GM21367 (cell line): ENCODE data around the gene EPRS1.
"Not testable (repeated sequence)": the region's sequence is repeated elsewhere in the genome, so short reads cannot be mapped to it uniquely, and the experiment has no call there.

ENCODE experiments used
- ATAC-seq: cut with Tn5 transposase; IDR thresholded peaks from one replicate; pipeline ENCODE4 v1.9.1; 2021; ENCODE audit not compliant: unreplicated experiment

Gene EPRS1

GRCh38 chr1:220040028-220040596 is 6.2 kb downstream of the EPRS1 start:
- ATAC-seq, result no peak

- no peak for ATAC-seq
These were observed 7.7 kb downstream of the EPRS1 start for GRCh38 chr1:220038640-220039039.

DNA sequence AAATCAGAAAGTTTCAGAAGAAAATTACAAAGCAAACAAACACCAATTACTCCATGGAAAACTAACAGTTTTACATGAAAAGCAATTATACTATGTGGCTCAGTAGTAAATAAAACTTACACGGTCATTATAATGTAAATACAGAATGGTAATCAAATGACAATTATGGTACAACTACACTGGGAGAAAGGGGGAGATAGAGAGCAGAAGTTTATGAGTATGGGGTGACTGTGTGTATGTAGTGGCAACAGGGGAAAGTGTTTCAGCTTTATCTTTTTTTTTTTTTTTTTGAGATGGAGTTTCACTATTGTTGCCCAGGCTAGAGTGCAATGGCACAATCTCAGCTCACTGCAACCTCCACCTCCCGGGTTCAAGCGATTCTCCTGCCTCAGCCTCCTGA is 8.5 kb downstream of the EPRS1 start:
- ATAC-seq, result not testable (repeated sequence)

DNA sequence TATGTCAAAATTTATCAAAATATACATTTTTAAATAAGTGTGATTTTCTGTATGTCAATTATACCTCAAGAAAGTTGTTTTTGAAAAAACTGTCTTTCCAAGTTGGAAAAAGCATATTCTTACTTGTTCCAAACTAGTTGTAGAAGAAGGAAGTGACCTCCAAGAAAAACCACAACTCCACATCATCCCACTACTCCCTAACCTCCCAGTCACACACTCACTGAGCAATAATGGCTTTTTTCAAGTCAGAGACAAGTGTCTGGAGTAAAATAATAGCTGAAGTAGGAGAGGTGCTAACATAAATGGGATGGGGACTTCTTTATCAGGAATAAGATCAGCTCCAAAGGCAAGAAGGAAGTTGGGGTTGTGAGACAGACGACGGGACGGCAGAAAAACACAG is 13.4 kb downstream of the EPRS1 start:
- no peak for ATAC-seq

DNA sequence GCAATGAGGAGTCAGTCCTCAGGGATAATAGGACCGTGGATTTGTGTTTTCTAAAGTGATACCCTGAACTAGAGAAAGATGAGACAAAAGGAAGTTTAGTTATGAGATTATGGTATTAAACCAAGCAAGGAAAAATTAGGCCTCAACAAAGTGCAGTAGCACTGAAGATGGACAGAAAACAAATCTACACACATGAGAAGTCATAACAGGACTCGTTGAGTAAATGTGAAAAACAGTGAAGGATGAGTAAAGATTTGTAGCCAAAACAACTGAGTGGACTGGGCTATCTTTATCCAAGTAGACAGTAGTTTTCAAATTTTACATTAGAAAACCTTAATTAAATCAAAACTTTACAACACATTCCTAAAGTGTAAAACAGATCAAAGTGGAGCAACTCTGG is 15.0 kb downstream of the EPRS1 start:
- ATAC-seq, result no peak

DNA sequence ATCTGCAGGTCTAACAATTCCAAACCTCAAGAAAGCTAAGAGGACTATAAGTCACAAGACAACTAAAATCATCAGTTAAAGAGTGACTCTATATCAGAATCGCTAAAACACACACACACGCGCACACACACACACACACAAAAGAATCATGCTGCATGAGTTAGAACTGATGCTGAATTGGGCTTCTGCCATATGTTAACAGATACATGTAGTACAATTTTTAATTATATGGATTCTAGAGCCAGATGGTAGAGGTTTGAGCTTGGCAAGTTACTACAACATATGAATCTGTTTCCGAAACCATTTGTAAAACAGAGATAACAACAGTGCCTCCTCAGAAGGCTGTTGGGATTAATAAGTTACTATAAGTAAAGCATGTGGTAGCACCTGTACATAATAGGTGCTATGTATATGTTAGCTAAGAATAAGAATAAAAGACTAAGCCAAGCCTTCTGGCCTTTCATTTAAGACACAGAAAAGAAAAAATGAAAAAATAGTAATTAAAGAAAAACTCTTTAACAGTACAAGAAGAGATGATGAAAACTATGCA is 17.9 kb downstream of the EPRS1 start:
- no peak for ATAC-seq

- ATAC-seq, result no peak
These were observed 27.2 kb downstream of the EPRS1 start for GRCh38 chr1:220019071-220019470.

- ATAC-seq, result peak; percentile 54
These were observed 32.8 kb downstream of the EPRS1 start for GRCh38 chr1:220013497-220013896.

DNA sequence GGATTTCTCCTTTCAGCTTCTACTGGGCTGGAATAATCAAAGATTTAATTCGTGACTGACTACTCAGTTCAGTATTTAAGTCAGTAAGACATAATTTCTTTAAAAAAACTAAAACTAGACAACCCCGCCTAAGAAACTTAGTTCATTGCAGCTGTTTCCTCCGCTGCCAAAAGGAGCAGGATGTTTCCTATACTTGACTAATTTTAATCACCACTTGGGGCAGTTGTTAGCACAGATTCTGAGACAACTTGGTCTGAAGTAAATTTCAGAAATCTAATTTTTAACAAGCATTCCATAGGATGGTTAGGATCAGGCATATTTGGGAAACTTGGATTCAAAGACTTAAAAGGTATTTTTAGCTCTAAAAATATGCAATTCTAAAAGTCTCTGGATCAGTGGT is 34.0 kb downstream of the EPRS1 start:
- ATAC-seq, result no peak

DNA sequence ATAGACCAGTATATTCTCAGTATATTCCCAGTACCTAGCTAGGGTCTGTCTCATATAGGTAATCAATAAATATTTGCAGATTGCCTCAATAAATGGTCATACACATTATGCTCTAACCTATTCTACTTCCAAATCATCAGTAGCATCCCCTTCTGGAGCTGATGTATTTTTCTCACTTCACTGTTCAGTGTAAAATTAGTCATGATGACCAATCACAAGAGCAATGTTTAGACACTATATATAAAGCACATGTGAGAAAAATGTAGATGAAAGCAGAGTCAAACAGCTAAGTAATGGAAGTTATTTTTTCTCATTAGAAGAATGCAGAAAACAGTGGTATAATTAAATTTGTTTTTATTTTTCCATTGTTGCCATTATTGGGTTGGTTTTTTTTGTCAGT is 34.7 kb downstream of the EPRS1 start:
- no peak for ATAC-seq

- no peak for ATAC-seq
These were observed 38.9 kb downstream of the EPRS1 start for GRCh38 chr1:220007438-220007837.

GRCh38 chr1:220005489-220005888 is 40.8 kb downstream of the EPRS1 start:
- no peak for ATAC-seq

DNA sequence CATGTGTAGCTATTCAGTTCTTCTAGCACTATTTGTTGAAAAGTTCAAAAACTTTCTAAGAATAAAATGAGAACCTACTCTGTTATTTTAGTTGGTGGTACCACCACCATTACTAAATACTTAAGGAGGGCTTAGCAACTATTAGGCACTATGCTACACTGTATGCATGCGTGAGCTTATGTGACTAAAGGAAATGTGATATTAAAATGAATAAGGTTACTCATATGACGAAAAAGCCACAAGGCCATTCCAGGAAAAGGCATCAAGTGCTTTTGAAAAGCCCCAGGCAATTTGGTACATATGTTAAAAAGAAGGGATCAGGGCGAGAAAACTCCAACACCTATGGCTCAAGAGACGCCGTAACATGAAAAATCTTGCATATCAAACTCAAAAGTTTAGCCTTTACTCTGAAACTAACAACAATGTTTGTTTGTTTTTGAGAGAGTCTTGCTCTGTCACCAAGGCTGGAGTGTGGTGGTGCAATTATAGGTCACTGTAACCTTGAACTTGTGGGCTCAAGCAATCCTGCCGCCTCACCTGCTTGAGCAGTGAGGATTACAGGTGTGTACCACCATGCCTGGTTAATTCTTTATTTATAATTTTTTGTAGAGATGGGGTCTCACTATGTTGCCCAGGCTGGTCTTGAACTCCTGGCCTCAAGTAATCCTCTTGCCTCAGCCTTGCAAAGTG is 42.5 kb downstream of the EPRS1 start:
- ATAC-seq, result no peak

GRCh38 chr1:220003015-220003414 is 43.3 kb downstream of the EPRS1 start:
- ATAC-seq, result no peak

DNA sequence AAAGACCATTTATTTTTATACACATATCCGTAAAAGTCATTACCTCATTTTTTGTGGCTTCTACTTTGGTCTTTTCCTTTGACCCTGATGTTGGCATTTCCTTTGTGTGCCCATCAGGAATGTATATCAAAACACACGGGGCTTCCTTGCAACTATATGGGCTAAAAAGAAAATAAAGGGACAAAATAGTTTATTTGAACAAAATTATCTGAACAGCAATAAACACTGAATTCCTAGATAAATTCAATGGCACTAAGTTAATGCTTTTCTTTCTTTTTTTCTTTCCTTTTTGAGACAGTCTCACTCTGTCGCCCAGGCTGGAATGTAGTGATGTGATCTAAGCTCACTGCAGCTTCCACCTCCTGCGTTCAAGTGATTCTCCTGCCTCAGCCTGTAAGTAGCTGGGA is 45.2 kb downstream of the EPRS1 start:
- no peak for ATAC-seq

DNA sequence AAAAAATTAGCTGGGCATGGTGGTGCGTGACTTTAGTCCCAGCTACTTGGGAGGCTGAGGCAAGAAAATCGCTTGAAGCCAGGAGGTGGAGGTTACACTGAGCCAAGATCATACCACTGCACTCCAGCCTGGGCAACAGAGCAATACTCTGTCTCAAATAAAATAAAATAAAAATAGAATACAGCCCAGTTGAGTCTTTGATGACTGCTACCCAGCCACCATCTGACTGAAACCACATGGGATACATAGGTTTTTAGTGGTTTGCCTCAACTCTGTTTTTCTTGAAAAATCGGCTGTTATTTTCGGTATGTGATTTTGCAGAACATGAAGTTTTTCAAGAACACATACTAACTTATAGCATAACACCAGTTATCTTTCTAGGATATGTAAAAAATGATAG is 46.5 kb downstream of the EPRS1 start:
- no peak for ATAC-seq
